ENCODE data around the gene GPR3. TPM values are rescaled to one million over a fixed set of nuclear protein-coding genes. Genes with fewer than 3 reads are reported as not detected.

Gene GPR3
- total RNA-seq, 1 donor from 2014 or later = 0.86 TPM

GRCh38 chr1:27372808-27373690 is 19.4 kb upstream of the GPR3 start:
- FAIRE-seq (no peak), DNase-seq (ENCODE audit: low read depth) (no peak)
- Histone ChIP-seq H3K27me3 (ENCODE audit: insufficient read depth, low read length) (no peaks in the 10 kb centered on the region), H3K36me3 (ENCODE audit: insufficient read depth, low read length) (no peaks in the 10 kb centered on the region), H3K4me1 (ENCODE audit: insufficient read depth, low read length) (no peaks in the 10 kb centered on the region), H3K79me2 (ENCODE audit: insufficient read depth, low read length) (no peaks in the 10 kb centered on the region), H4K20me1 (ENCODE audit: insufficient read depth, low read length) (no peaks in the 10 kb centered on the region), H3K4me3 (ENCODE audit: insufficient read depth, low read depth, low read length) (no peak overlapping the region), H3K4me2 (ENCODE audit: low read length) (no peak overlapping the region), H3K9me3 (ENCODE audit: insufficient read depth, low read depth, low read length) (no peaks in the 10 kb centered on the region), H3K9ac (ENCODE audit: low read length) (no peak overlapping the region), H3K27ac (ENCODE audit: low read depth, low read length) (no peak overlapping the region), H2AFZ (ENCODE audit: low read depth, low read length) (no peak overlapping the region)
- Mint-ChIP-seq H3K36me3 (ENCODE audit: low read depth, unreplicated experiment) (no peaks in the 10 kb centered on the region), H3K9me3 (ENCODE audit: unreplicated experiment) (no peaks in the 10 kb centered on the region), H3K4me1 (ENCODE audit: low read depth, unreplicated experiment) (no peaks in the 10 kb centered on the region), H3K27ac (ENCODE audit: unreplicated experiment) (no peak overlapping the region), H3K27me3 (ENCODE audit: low read depth, unreplicated experiment) (peaks cover 12% of the 10 kb centered on the region), H3K4me3 (ENCODE audit: unreplicated experiment) (no peak overlapping the region)
- TF ChIP-seq, protein P1, sequence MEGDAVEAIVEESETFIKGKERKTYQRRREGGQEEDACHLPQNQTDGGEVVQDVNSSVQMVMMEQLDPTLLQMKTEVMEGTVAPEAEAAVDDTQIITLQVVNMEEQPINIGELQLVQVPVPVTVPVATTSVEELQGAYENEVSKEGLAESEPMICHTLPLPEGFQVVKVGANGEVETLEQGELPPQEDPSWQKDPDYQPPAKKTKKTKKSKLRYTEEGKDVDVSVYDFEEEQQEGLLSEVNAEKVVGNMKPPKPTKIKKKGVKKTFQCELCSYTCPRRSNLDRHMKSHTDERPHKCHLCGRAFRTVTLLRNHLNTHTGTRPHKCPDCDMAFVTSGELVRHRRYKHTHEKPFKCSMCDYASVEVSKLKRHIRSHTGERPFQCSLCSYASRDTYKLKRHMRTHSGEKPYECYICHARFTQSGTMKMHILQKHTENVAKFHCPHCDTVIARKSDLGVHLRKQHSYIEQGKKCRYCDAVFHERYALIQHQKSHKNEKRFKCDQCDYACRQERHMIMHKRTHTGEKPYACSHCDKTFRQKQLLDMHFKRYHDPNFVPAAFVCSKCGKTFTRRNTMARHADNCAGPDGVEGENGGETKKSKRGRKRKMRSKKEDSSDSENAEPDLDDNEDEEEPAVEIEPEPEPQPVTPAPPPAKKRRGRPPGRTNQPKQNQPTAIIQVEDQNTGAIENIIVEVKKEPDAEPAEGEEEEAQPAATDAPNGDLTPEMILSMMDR (IDR thresholded peaks at IDR 0.05; ENCODE audit: insufficient read depth, low read depth, low read length) = peak; percentile 13
- no peak for TF ChIP-seq EZH2 (IDR thresholded peaks at IDR 0.05; ENCODE audit: insufficient read depth, low read length)

DNA sequence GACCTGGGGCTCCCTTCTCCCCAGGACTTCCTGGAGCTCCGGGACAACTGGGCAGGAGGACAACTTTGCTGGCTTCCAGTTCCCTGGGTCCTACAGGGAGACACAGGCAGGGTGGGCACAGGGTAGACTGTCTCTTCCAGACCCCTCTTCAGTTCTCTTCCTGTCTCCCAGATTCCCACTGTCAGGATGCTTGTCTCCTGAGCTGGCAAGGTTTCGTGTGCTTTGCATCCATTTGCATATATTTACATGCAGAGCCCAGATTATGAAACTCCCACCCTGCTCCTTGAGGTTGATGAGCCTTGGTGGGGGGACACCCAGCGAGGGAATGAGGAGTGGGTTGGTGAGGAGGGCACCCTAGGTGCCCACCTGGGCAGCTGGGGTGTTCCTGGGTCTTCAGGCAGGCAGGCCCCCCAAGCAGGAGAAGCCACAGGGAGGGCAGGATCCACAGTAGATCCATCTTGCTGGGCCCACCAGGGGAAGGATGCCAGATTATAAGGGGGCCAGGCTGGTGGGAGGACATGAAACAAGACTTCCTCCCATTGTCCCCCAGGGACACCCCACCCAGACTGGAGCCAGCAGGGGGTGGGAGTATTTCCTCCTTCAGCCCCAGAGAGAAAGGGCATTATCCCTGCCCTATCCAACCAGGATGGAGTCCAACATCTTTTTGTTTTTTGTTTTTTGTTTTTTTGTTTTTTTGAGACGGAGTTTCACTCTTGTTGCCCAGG is 17.9 kb upstream of the GPR3 start, which contains the start of gene FCN3:
FCN3 (minus strand) TSS at position 463 of the 725 bp plus-strand sequence; CDS start at position 457, 6 bp downstream.
- no peaks in the 10 kb centered on the region for H3K9me3 ChIP-seq (ENCODE audit: insufficient read depth, low read depth, low read length)
- FAIRE-seq = no peak
- H3K4me3 Mint-ChIP-seq (ENCODE audit: unreplicated experiment) = no peak within 1 kb of the TSS
- H3K9me3 Mint-ChIP-seq (ENCODE audit: unreplicated experiment) = no peaks in the 10 kb centered on the region
- H3K4me3 ChIP-seq (ENCODE audit: insufficient read depth, low read depth, low read length) = no peak within 1 kb of the TSS
- no peaks in the 10 kb centered on the region for H3K27me3 ChIP-seq (ENCODE audit: insufficient read depth, low read length)
- H3K9ac ChIP-seq (ENCODE audit: low read length) = no peak within 1 kb of the TSS
- no peak for TF ChIP-seq EZH2 (IDR thresholded peaks at IDR 0.05; ENCODE audit: insufficient read depth, low read length)
- TF ChIP-seq, protein P1 (IDR thresholded peaks at IDR 0.05; ENCODE audit: insufficient read depth, low read depth, low read length) = no peak
- H3K27ac ChIP-seq (ENCODE audit: low read depth, low read length) = no peak within 1 kb of the TSS
- no peak within 1 kb of the TSS for H2AFZ ChIP-seq (ENCODE audit: low read depth, low read length)
- H3K27me3 Mint-ChIP-seq (ENCODE audit: low read depth, unreplicated experiment) = peaks cover 11% of the 10 kb centered on the region
- DNase-seq (ENCODE audit: low read depth) = no peak
- H3K27ac Mint-ChIP-seq (ENCODE audit: unreplicated experiment) = no peak within 1 kb of the TSS
- no peaks in the 10 kb centered on the region for H3K36me3 Mint-ChIP-seq (ENCODE audit: low read depth, unreplicated experiment)
- no peaks in the 10 kb centered on the region for H3K36me3 ChIP-seq (ENCODE audit: insufficient read depth, low read length)
- no peaks in the 10 kb centered on the region for H4K20me1 ChIP-seq (ENCODE audit: insufficient read depth, low read length)
- H3K4me1 ChIP-seq (ENCODE audit: insufficient read depth, low read length) = no peaks in the 10 kb centered on the region
- H3K4me1 Mint-ChIP-seq (ENCODE audit: low read depth, unreplicated experiment) = no peaks in the 10 kb centered on the region
- no peaks in the 10 kb centered on the region for H3K79me2 ChIP-seq (ENCODE audit: insufficient read depth, low read length)
- H3K4me2 ChIP-seq (ENCODE audit: low read length) = no peak within 1 kb of the TSS
